Gastrocnemius medialis (tissue), 4 donors: ENCODE results near the gene TBL1XR1. TPM values are rescaled to one million over a fixed set of nuclear protein-coding genes. Genes with fewer than 3 reads are reported as not detected.

Source experiments
- ATAC-seq, 2 donors: fragments of 150-250 bp; one replicate each; pipeline ENCODE4 v1.9.1; 2016
- DNase-seq, 2 donors: peaks; one replicate each; pipeline ENCODE4 v3.0.0-alpha.2; 2019
- H3K27ac ChIP-seq, 4 donors: fragments of 200-600 bp; sonication (generic); 1 replicate in 1 of 4; 2 replicates in 3 of 4; pipeline ENCODE4 v1.5.1; 2016 to 2018; ENCODE audit warnings: mild to moderate bottlenecking in 2 of 4, moderate library complexity in 1 of 4
- H3K27me3 ChIP-seq, 3 donors: fragments of 200-600 bp; sonication (generic) in 2 of 3; 1 replicate in 1 of 3; 2 replicates in 2 of 3; pipeline versions ENCODE4 v1.5.1 to v1.6.0; 2016 to 2019; ENCODE audit warnings: mild to moderate bottlenecking in 1 of 3, moderate library complexity in 1 of 3
- H3K36me3 ChIP-seq, 2 donors: fragments of 200-600 bp; sonication (generic) in 1 of 2; one replicate each; pipeline ENCODE4 v1.5.1; 2017 to 2018
- H3K4me1 ChIP-seq, 2 donors: fragments of 200-600 bp; sonication (generic) in 1 of 2; one replicate each; pipeline ENCODE4 v1.5.1; 2016 to 2017; ENCODE audit warnings: mild to moderate bottlenecking in 2 of 2
- H3K4me3 ChIP-seq, 4 donors: fragments of 200-600 bp; sonication (generic) in 3 of 4; 1 replicate in 1 of 4; 2 replicates in 3 of 4; pipeline ENCODE4 v1.5.1; 2016 to 2019; ENCODE audit warnings: mild to moderate bottlenecking in 2 of 4
- H3K9me3 ChIP-seq, 3 donors: fragments of 200-600 bp; sonication (generic) in 2 of 3; 1 replicate in 1 of 3; 2 replicates in 2 of 3; pipeline ENCODE4 v1.5.1; 2016 to 2019
- POLR2A ChIP-seq, 2 donors: fragments of 450-650 bp; IDR thresholded peaks; one replicate each; pipeline ENCODE4 v1.6.1; 2017; ENCODE audit warnings: antibody characterized with exemption in 2 of 2, mild to moderate bottlenecking in 2 of 2, moderate library complexity in 2 of 2
- in situ Hi-C, 4 donors: fragments of 200-750 bp; cut with MboI; loops; one replicate each; pipeline versions ENCODE4 v1.15.0 to v1.8.0; 2017; ENCODE audit warnings: low sequenced_read_pairs in 4 of 4
- intact Hi-C: fragments of 100-400 bp; cut with DNase I; formaldehyde crosslinking; loops from one replicate; pipeline ENCODE4 v1.15.1; 2023; ENCODE audit warnings: low total_unique reads
- total RNA-seq, 4 donors: library from RNA; depleted of rRNA; stranded (reverse); fragments of >200 nt; gene quantifications; one replicate each; pipeline versions ENCODE4 v1.1.0 to v1.2.3, GENCODE V29; 2016
- TF ChIP-seq, protein P1 (sequence below), 5 experiments: fragments of 450-650 bp in 3 of 5; fragments of 200-600 bp in 2 of 5; sonication (generic) in 2 of 5; IDR thresholded peaks in 4 of 5; conservative IDR thresholded peaks in 1 of 5; 1 replicate in 4 of 5; 2 replicates in 1 of 5; pipeline ENCODE4 v1.5.1; 2016 to 2019; ENCODE audit warnings: antibody characterized with exemption in 5 of 5, mild to moderate bottlenecking in 3 of 5, moderate library complexity in 3 of 5

The TBL1XR1 gene
- total RNA-seq, 4 donors from 2014 or later = 35.9 to 77.8 (median 49.2) TPM

GRCh38 chr3:177199206-177199760 lies 2.0 kb upstream of the TBL1XR1 start:
- intact Hi-C loops = loop anchor here (5.0 to 10.0 kb wide), 4 partner anchors 67 to 616 kb away; no protein-coding TSS in a partner anchor
- no peak for ATAC-seq

DNA sequence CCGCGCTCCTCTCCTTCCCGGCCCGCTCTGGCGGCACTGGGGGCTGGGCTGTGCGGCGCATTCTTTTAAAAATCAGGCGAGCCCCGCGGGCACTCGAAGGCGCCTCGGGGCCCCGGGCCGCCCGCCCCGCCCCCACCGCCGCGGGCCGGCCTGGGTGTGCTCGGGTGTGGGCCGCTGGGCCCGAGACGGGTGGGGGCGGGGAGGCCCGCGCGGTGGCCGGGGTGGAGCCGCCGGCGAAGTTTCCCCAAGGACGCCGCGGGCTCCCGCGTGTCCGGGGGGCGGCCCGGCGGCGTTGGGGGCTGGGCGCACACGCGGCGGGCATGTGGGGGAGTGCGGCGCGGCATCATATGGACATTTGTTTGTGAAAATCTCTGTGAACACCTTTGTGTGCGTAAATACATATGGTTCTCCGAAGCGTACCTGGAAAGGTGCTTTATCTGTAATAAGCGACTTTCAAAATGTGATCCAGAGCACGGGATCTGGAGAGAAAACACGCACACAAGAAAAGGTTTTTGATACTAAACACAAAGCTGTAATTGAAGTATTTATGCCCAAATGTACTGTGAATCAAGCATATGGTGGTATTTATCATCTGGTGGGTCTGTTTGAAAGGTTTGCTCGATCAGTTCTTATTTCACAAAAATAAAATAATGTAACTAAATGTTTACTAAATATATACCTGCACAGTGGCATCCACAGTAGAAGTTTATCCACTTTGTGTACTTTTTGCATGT lies 612 bp upstream of the TBL1XR1 start:
- peak; percentile 48 to 59 for ATAC-seq
- H3K27me3 ChIP-seq = no peaks in the 10 kb centered on the region
- no peaks in the 10 kb centered on the region for H3K9me3 ChIP-seq
- H3K4me3 ChIP-seq = peak overlapping the region; percentile 61 to 85 (median 65)
- H3K4me1 ChIP-seq = peaks cover 17 to 20% of the 10 kb centered on the region in 2 donors
- in situ Hi-C loops (loop anchor here (5.0 to 25.0 kb wide), 6 partner anchors 136 to 587 kb away; no protein-coding TSS in a partner anchor), intact Hi-C loops (loop anchor here (1.0 to 10.0 kb wide), 7 partner anchors 66 to 617 kb away; no protein-coding TSS in a partner anchor)
- TF ChIP-seq POLR2A (IDR thresholded peaks at IDR 0.05) = peak in 1 of 2 donors; percentile 38
- TF ChIP-seq, protein P1, sequence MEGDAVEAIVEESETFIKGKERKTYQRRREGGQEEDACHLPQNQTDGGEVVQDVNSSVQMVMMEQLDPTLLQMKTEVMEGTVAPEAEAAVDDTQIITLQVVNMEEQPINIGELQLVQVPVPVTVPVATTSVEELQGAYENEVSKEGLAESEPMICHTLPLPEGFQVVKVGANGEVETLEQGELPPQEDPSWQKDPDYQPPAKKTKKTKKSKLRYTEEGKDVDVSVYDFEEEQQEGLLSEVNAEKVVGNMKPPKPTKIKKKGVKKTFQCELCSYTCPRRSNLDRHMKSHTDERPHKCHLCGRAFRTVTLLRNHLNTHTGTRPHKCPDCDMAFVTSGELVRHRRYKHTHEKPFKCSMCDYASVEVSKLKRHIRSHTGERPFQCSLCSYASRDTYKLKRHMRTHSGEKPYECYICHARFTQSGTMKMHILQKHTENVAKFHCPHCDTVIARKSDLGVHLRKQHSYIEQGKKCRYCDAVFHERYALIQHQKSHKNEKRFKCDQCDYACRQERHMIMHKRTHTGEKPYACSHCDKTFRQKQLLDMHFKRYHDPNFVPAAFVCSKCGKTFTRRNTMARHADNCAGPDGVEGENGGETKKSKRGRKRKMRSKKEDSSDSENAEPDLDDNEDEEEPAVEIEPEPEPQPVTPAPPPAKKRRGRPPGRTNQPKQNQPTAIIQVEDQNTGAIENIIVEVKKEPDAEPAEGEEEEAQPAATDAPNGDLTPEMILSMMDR (IDR thresholded peaks at IDR 0.05 in 4 of 5, conservative IDR thresholded peaks at IDR 0.05 in 1 of 5) = no peak
- peak overlapping the region; percentile 84 to 98 (median 94) for H3K27ac ChIP-seq
- no peaks in the 10 kb centered on the region for H3K36me3 ChIP-seq
- no peak for DNase-seq

More at GRCh38 chr3:177199206-177199760, 2.0 kb upstream of the TBL1XR1 start:
- no peak overlapping the region for H3K4me3 ChIP-seq
- DNase-seq = no peak
- no peaks in the 10 kb centered on the region for H3K27me3 ChIP-seq
- TF ChIP-seq POLR2A (IDR thresholded peaks at IDR 0.05) = no peak
- H3K4me1 ChIP-seq = peaks cover 13 to 20% of the 10 kb centered on the region in 2 donors
- peak overlapping the region; percentile 84 to 98 (median 94) for H3K27ac ChIP-seq
- in situ Hi-C loops = loop anchor here (5.0 to 25.0 kb wide), 6 partner anchors 137 to 586 kb away; no protein-coding TSS in a partner anchor
- no peaks in the 10 kb centered on the region for H3K36me3 ChIP-seq
- no peaks in the 10 kb centered on the region for H3K9me3 ChIP-seq

DNA sequence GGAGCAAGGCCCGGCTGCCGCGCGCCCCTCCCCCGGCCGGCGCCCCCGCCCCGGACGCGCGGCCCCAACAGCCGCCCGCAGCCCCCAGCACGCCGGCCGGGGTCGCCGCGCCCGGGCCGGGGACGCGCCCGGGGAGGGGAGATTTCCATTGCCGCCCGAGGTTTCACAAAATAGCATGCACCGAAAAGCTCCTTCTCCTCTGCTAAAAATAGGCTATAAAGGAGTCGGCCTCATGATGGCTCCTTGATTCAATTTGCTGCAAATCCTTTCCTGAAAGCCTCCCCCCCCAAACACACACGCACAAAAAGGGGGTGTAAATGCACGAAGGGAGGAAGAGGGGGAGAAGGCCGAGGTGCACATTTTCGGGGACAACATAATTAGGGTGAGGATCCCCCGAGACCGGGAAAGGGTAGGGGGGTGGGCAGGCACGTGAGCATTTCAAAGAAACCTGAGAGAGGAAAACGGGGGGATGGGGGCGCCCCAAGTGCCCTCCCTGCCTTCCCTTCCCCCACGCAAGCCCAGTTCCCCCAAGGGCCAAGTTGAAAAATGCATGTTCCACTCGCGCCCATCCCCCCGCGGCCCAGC lies 734 bp downstream of the TBL1XR1 start:
- no peaks in the 10 kb centered on the region for H3K27me3 ChIP-seq
- intact Hi-C loops = loop anchor here (1.0 to 10.0 kb wide), 7 partner anchors 64 to 618 kb away; no protein-coding TSS in a partner anchor
- peak overlapping the region; percentile 72 to 92 (median 84) for H3K4me3 ChIP-seq
- no peaks in the 10 kb centered on the region for H3K9me3 ChIP-seq
- in situ Hi-C loops = loop anchor here (5.0 to 25.0 kb wide), 6 partner anchors 134 to 588 kb away; no protein-coding TSS in a partner anchor
- H3K4me1 ChIP-seq = peaks cover 20 to 21% of the 10 kb centered on the region in 2 donors
- H3K36me3 ChIP-seq = no peaks in the 10 kb centered on the region
- ATAC-seq (peak; percentile 13), DNase-seq (peak; percentile 9 to 43)
- H3K27ac ChIP-seq = peak overlapping the region; percentile 94 to 98 (median 96)
- no peak for TF ChIP-seq POLR2A (IDR thresholded peaks at IDR 0.05)
- TF ChIP-seq, protein P1 (IDR thresholded peaks at IDR 0.05 in 4 of 5, conservative IDR thresholded peaks at IDR 0.05 in 1 of 5) = no peak

GRCh38 chr3:177196008-177196455 lies 1.2 kb downstream of the TBL1XR1 start:
- TF ChIP-seq, protein P1 (IDR thresholded peaks at IDR 0.05 in 4 of 5, conservative IDR thresholded peaks at IDR 0.05 in 1 of 5) = no peak
- TF ChIP-seq POLR2A (IDR thresholded peaks at IDR 0.05) = no peak
- Histone ChIP-seq H3K36me3 (no peaks in the 10 kb centered on the region), H3K27ac (peak overlapping the region; percentile 94 to 98 (median 96)), H3K27me3 (no peaks in the 10 kb centered on the region), H3K4me1 (peaks cover 23 to 26% of the 10 kb centered on the region in 2 donors), H3K4me3 (peak overlapping the region; percentile 72 to 92 (median 84)), H3K9me3 (no peaks in the 10 kb centered on the region)
- DNase-seq (peak in 1 of 2 donors; percentile 7), ATAC-seq (peak; percentile 6 to 7)
- in situ Hi-C loops (loop anchor here (5.0 to 25.0 kb wide), 6 partner anchors 134 to 589 kb away; no protein-coding TSS in a partner anchor), intact Hi-C loops (loop anchor here (2.0 to 10.0 kb wide), 6 partner anchors 64 to 619 kb away; no protein-coding TSS in a partner anchor)
